Cardiac muscle cell (in vitro differentiated cells and primary cell): ENCODE results near the gene C22orf39. TPM values are rescaled to one million over a fixed set of nuclear protein-coding genes. Genes with fewer than 3 reads are reported as not detected.

Source experiments
- DNase-seq, 2 donors: peaks; one replicate each; pipeline versions ENCODE4 v3.0.0 to v3.0.0-alpha.2; 2010 to 2017; ENCODE audit warnings: low read depth in 1 of 2, low spot score in 1 of 2
- H3K27ac ChIP-seq: fragments of 200-600 bp; sonication (generic); 2 replicates; pipeline ENCODE4 v1.5.1; 2016
- H3K27me3 ChIP-seq: fragments of 200-600 bp; sonication (generic); 2 replicates; pipeline ENCODE4 v1.6.0; 2016; ENCODE audit warnings: control low read depth
- H3K36me3 ChIP-seq: fragments of 200-600 bp; sonication (generic); 2 replicates; pipeline ENCODE4 v1.5.1; 2016; ENCODE audit warnings: control low read depth
- H3K4me1 ChIP-seq: fragments of 200-600 bp; sonication (generic); 2 replicates; pipeline ENCODE4 v1.8.1; 2017; ENCODE audit warnings: low read depth, mild to moderate bottlenecking, mixed run types
- H3K4me3 ChIP-seq: fragments of 200-600 bp; sonication (generic); 2 replicates; pipeline ENCODE4 v1.5.1; 2016; ENCODE audit warnings: mild to moderate bottlenecking
- H3K9me3 ChIP-seq: fragments of 200-600 bp; sonication (generic); 2 replicates; pipeline ENCODE4 v1.5.1; 2017; ENCODE audit warnings: low read depth, mild to moderate bottlenecking, control low read depth
- polyA plus RNA-seq: library from polyadenylated mRNA; unstranded; fragments of >200 nt; fragmentation: Nextera tagmentation; extraction: Ambion mirVana; gene quantifications from 2 replicates; pipeline ENCODE4 v1.2.1, GENCODE V29; 2016
- total RNA-seq: library from RNA; depleted of rRNA; stranded (reverse); fragments of >200 nt; gene quantifications from 2 replicates; pipeline ENCODE4 v1.2.3, GENCODE V29; 2016
- TF ChIP-seq, protein P1 (sequence below): IDR thresholded peaks from 2 replicates; pipeline ENCODE4 v1.5.1; 2012; ENCODE audit warnings: low read depth, mild to moderate bottlenecking, low read length

C22orf39 gene
- total and polyA plus RNA-seq, 2 experiments from 2014 or later: 102 to 133 TPM

DNA sequence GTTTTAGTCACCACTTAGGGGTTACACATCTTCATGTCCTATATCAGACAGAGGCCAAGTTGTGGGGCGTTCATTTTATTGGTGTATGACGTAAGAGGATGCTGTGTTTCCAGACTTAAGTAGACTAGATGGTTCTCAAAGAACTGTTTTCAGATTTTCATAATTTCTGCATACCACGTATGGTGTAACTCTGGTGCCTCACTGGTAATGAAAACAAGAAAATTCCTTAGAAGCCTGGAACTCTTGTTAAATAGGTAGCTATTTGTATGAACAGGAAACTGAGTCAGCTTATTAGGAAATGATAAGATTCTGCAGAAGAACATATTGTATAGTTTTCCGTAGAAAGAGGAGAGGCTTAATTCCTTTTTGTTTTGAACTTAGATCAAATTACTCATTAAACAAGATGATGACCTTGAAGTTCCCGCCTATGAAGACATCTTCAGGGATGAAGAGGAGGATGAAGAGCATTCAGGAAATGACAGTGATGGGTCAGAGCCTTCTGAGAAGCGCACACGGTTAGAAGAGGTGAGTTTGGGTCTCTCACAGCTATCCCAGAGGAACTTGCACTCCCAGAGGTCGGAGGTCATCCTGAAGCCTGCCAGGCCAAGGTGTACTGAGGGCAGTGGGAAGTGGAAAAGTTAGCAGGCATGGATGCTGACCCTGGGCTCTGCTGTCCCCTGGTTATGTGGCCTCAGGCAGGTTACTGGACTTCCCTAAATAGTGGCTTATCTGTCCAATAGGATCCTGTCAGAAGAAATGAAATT lies 36.2 kb upstream of the C22orf39 start:
- TF ChIP-seq, protein P1, sequence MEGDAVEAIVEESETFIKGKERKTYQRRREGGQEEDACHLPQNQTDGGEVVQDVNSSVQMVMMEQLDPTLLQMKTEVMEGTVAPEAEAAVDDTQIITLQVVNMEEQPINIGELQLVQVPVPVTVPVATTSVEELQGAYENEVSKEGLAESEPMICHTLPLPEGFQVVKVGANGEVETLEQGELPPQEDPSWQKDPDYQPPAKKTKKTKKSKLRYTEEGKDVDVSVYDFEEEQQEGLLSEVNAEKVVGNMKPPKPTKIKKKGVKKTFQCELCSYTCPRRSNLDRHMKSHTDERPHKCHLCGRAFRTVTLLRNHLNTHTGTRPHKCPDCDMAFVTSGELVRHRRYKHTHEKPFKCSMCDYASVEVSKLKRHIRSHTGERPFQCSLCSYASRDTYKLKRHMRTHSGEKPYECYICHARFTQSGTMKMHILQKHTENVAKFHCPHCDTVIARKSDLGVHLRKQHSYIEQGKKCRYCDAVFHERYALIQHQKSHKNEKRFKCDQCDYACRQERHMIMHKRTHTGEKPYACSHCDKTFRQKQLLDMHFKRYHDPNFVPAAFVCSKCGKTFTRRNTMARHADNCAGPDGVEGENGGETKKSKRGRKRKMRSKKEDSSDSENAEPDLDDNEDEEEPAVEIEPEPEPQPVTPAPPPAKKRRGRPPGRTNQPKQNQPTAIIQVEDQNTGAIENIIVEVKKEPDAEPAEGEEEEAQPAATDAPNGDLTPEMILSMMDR: no peak
- no peaks in the 10 kb centered on the region for H3K4me1 ChIP-seq
- no peaks in the 10 kb centered on the region for H3K36me3 ChIP-seq
- no peaks in the 10 kb centered on the region for H3K27me3 ChIP-seq
- no peak overlapping the region for H3K27ac ChIP-seq
- H3K4me3 ChIP-seq: no peak overlapping the region
- H3K9me3 ChIP-seq: no peaks in the 10 kb centered on the region
- peak in 1 of 2 donors; percentile 86 for DNase-seq

DNA sequence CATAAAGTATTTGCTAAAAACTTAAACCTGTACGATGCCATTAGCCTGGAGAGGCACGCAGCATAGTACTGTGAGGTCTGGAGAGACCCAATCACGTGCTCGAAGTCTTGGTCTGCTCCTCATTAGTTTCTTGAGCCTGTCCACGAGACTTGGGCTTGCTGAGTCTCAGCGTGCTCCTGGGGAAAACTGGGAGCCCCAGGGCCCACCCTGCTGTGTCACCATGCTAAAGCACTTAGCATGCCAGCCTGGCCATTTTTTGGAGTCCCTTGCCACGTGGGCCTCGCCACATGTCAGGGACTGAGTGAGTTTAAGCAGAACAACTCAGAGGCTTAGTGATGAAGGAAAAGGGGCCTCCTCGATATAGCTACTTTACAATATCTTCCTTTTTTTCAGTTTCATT lies 34.8 kb upstream of the C22orf39 start:
- no peaks in the 10 kb centered on the region for H3K27me3 ChIP-seq
- no peak overlapping the region for H3K27ac ChIP-seq
- H3K4me1 ChIP-seq: peaks cover 5% of the 10 kb centered on the region

GRCh38 chr22:19480789-19481188 lies 33.3 kb upstream of the C22orf39 start:
- no peak for DNase-seq
- H3K9me3 ChIP-seq: no peaks in the 10 kb centered on the region
- no peak overlapping the region for H3K4me3 ChIP-seq
- TF ChIP-seq, protein P1: no peak
- peaks cover 5% of the 10 kb centered on the region for H3K4me1 ChIP-seq
- no peaks in the 10 kb centered on the region for H3K36me3 ChIP-seq
- H3K27ac ChIP-seq: no peak overlapping the region
- H3K27me3 ChIP-seq: no peaks in the 10 kb centered on the region

More for the DNA sequence above, 34.8 kb upstream of the C22orf39 start:
- Histone ChIP-seq H3K4me3 (no peak overlapping the region), H3K9me3 (no peaks in the 10 kb centered on the region), H3K36me3 (no peaks in the 10 kb centered on the region)
- DNase-seq: no peak
- TF ChIP-seq, protein P1: no peak

GRCh38 chr22:19480173-19480568 lies 32.7 kb upstream of the C22orf39 start:
- Histone ChIP-seq H3K4me3 (peak overlapping the region; percentile 52), H3K36me3 (no peaks in the 10 kb centered on the region), H3K27me3 (no peaks in the 10 kb centered on the region), H3K4me1 (peaks cover 5% of the 10 kb centered on the region), H3K27ac (no peak overlapping the region), H3K9me3 (no peaks in the 10 kb centered on the region)
- TF ChIP-seq, protein P1: no peak
- DNase-seq: no peak

- H3K27ac ChIP-seq: peak within 1 kb of the TSS; percentile 97
- peak within 1 kb of the TSS; percentile 52 for H3K4me3 ChIP-seq
- no peaks in the 10 kb centered on the region for H3K36me3 ChIP-seq
- peak; percentile 98 to 99 for DNase-seq
- H3K9me3 ChIP-seq: no peaks in the 10 kb centered on the region
- peaks cover 5% of the 10 kb centered on the region for H3K4me1 ChIP-seq
- TF ChIP-seq, protein P1: no peak
- no peaks in the 10 kb centered on the region for H3K27me3 ChIP-seq
These were observed 32.1 kb upstream of the C22orf39 start, which contains the start of gene CDC45 for GRCh38 chr22:19479355-19480172. TSS of gene CDC45 (plus strand) at chr22:19479920. CDS start at chr22:19479969, 49 bp downstream.
